H1 (cell line): ENCODE measurements around the gene PRR29. TPM values are rescaled to one million over a fixed set of nuclear protein-coding genes. Genes with fewer than 3 reads are reported as not detected.

Source experiments
- CTCF ChIA-PET: fragments of 300-600 bp; sonication (Branson Sonifier 250); formaldehyde crosslinking; loops from one replicate; lab custom pipeline; 2021; ENCODE audit not compliant: partially characterized antibody; lab: Charles Lee
- POLR2A ChIA-PET: fragments of 300-600 bp; sonication (Branson Sonifier 250); formaldehyde crosslinking; loops from one replicate; lab custom pipeline; 2021; ENCODE audit warnings: inconsistent platforms; ENCODE audit not compliant: partially characterized antibody; lab: Charles Lee
- DNase-seq, 2 experiments: peaks; one replicate each; pipeline versions ENCODE4 v3.0.0 to v3.0.0-alpha.2; 2010 to 2022; ENCODE audit warnings: low spot score in 2 of 2, low read depth in 1 of 2, mixed read lengths in 1 of 2
- FAIRE-seq: peaks from 2 replicates; lab custom pipeline; 2011; peaks lifted over from hg19 to GRCh38; lab: Jason Lieb, UNC
- H2AFZ ChIP-seq: 2 replicates; pipeline ENCODE4 v1.8.1; 2012; ENCODE audit warnings: low read length, inconsistent platforms
- H2AK5ac ChIP-seq: 2 replicates; pipeline ENCODE4 v1.6.1; 2013; ENCODE audit warnings: low read depth, low read length
- H2BK120ac ChIP-seq: replicated peaks from 2 replicates; pipeline ENCODE3; 2013; ENCODE audit warnings: low read depth, low read length, inconsistent platforms
- H2BK12ac ChIP-seq: 2 replicates; pipeline ENCODE4 v1.6.1; 2013; ENCODE audit warnings: low read depth, low read length
- H2BK15ac ChIP-seq: 2 replicates; pipeline ENCODE4 v1.6.1; 2013; ENCODE audit warnings: low read length
- H2BK20ac ChIP-seq: 2 replicates; pipeline ENCODE4 v1.6.1; 2013; ENCODE audit warnings: low read length
- H2BK5ac ChIP-seq: 2 replicates; pipeline ENCODE4 v1.6.1; 2013; ENCODE audit warnings: low read depth, low read length
- H3K14ac ChIP-seq: 2 replicates; pipeline ENCODE4 v1.6.1; 2013; ENCODE audit warnings: inconsistent platforms; ENCODE audit not compliant: insufficient read length
- H3K18ac ChIP-seq: 2 replicates; pipeline ENCODE4 v1.6.1; 2013; ENCODE audit warnings: low read length; ENCODE audit errors: extremely low read depth
- H3K23ac ChIP-seq: 2 replicates; pipeline ENCODE4 v1.6.1; 2013; ENCODE audit warnings: inconsistent platforms; ENCODE audit not compliant: insufficient read length
- H3K23me2 ChIP-seq: 2 replicates; pipeline ENCODE4 v1.6.1; 2013; ENCODE audit warnings: low read depth, low read length
- H3K27ac ChIP-seq: 2 replicates; pipeline ENCODE4 v1.6.1; 2011; ENCODE audit warnings: low read depth, low read length, inconsistent platforms
- H3K27me3 ChIP-seq, 4 experiments: replicated peaks in 1 of 4; 1 replicate in 1 of 4; 2 replicates in 3 of 4; pipeline versions ENCODE4 v1.6.1 to v1.8.1; 2011 to 2013; ENCODE audit warnings: low read length in 3 of 4, mild to moderate bottlenecking in 3 of 4, inconsistent platforms in 2 of 4, mixed read lengths in 2 of 4, moderate library complexity in 1 of 4; ENCODE audit not compliant: control insufficient read depth in 3 of 4, insufficient read depth in 3 of 4; ENCODE audit errors: extremely low read depth in 1 of 4
- H3K36me3 ChIP-seq, 4 experiments: 2 replicates each; pipeline versions ENCODE4 v1.6.1 to v1.8.1; 2011 to 2013; ENCODE audit warnings: mild to moderate bottlenecking in 4 of 4, low read length in 3 of 4, moderate library complexity in 2 of 4, control low read depth in 1 of 4, inconsistent platforms in 1 of 4; ENCODE audit not compliant: insufficient read depth in 4 of 4, control insufficient read depth in 2 of 4
- H3K4ac ChIP-seq: replicated peaks from 2 replicates; pipeline ENCODE3; 2013; ENCODE audit warnings: low read length, low read depth, mixed read lengths, inconsistent platforms; ENCODE audit not compliant: insufficient read length
- H3K4me1 ChIP-seq, 4 experiments: replicated peaks in 1 of 4; 1 replicate in 1 of 4; 2 replicates in 3 of 4; pipeline versions ENCODE4 v1.6.1 to v1.8.1; 2011 to 2013; ENCODE audit warnings: low read length in 3 of 4, inconsistent platforms in 2 of 4, mixed read lengths in 1 of 4; ENCODE audit not compliant: insufficient read depth in 4 of 4, control insufficient read depth in 3 of 4
- H3K4me2 ChIP-seq, 2 experiments: 2 replicates each; pipeline versions ENCODE4 v1.6.1 to v1.8.1; 2011 to 2013; ENCODE audit warnings: low read depth in 2 of 2, low read length in 2 of 2, control low read depth in 1 of 2, inconsistent platforms in 1 of 2, mild to moderate bottlenecking in 1 of 2; ENCODE audit not compliant: insufficient read depth in 1 of 2
- H3K4me3 ChIP-seq, 4 experiments: fragments of 200-600, 300-600 bp in 1 of 4; sonication (generic), shearing (Covaris generic), sonication (Bioruptor Twin) in 1 of 4; 2 replicates each; pipeline versions ENCODE4 v1.5.1 to v1.8.1; 2011 to 2016; ENCODE audit warnings: low read length in 4 of 4, low read depth in 3 of 4, control low read depth in 2 of 4, inconsistent platforms in 2 of 4, mild to moderate bottlenecking in 2 of 4, mixed read lengths in 1 of 4, moderate library complexity in 1 of 4; ENCODE audit not compliant: insufficient read depth in 2 of 4; ENCODE audit errors: extremely low read depth in 1 of 4
- H3K56ac ChIP-seq: replicated peaks from 2 replicates; pipeline ENCODE3; 2013; ENCODE audit warnings: low read depth, mild to moderate bottlenecking, mixed read lengths, low read length, inconsistent platforms; ENCODE audit not compliant: insufficient read length
- H3K79me1 ChIP-seq: 2 replicates; pipeline ENCODE4 v1.6.1; 2013; ENCODE audit warnings: low read depth, low read length, control low read depth
- H3K79me2 ChIP-seq, 2 experiments: 2 replicates each; pipeline versions ENCODE4 v1.6.1 to v1.8.1; 2012 to 2013; ENCODE audit warnings: low read length in 2 of 2, mild to moderate bottlenecking in 2 of 2, inconsistent platforms in 1 of 2; ENCODE audit not compliant: insufficient read depth in 2 of 2, control insufficient read depth in 1 of 2
- H3K9ac ChIP-seq, 4 experiments: replicated peaks in 1 of 4; 1 replicate in 1 of 4; 2 replicates in 3 of 4; pipeline versions ENCODE4 v1.6.1 to v1.8.1; 2011 to 2013; ENCODE audit warnings: low read depth in 3 of 4, low read length in 3 of 4, control low read depth in 2 of 4, mild to moderate bottlenecking in 2 of 4, moderate library complexity in 2 of 4, inconsistent platforms in 1 of 4; ENCODE audit errors: extremely low read depth in 1 of 4
- H3K9me3 ChIP-seq, 2 experiments: 2 replicates each; pipeline versions ENCODE4 v1.6.1 to v1.8.1; 2012 to 2013; ENCODE audit warnings: mild to moderate bottlenecking in 2 of 2, moderate library complexity in 2 of 2, control low read depth in 1 of 2, inconsistent platforms in 1 of 2, low read depth in 1 of 2, low read length in 1 of 2, mixed read lengths in 1 of 2; ENCODE audit not compliant: insufficient read depth in 2 of 2
- H4K20me1 ChIP-seq, 2 experiments: replicated peaks in 1 of 2; 2 replicates each; pipeline versions ENCODE3 to v1.8.1; 2011 to 2013; ENCODE audit warnings: inconsistent platforms in 2 of 2, low read length in 2 of 2, mild to moderate bottlenecking in 1 of 2; ENCODE audit not compliant: insufficient read depth in 2 of 2, control insufficient read depth in 1 of 2
- H4K5ac ChIP-seq: 2 replicates; pipeline ENCODE4 v1.6.1; 2013; ENCODE audit warnings: low read length, low read depth, mixed read lengths, inconsistent platforms; ENCODE audit not compliant: insufficient read length
- H4K8ac ChIP-seq: 2 replicates; pipeline ENCODE4 v1.8.0; 2013; ENCODE audit warnings: mild to moderate bottlenecking, moderate library complexity, low read length, inconsistent platforms; ENCODE audit not compliant: insufficient read depth; ENCODE audit errors: extremely low read depth
- H4K91ac ChIP-seq: replicated peaks from 2 replicates; pipeline ENCODE3; 2013; ENCODE audit warnings: low read length, mixed read lengths, inconsistent platforms; ENCODE audit not compliant: insufficient read length
- ASH2L ChIP-seq: fragments of 200-600, 300-600 bp; sonication (generic); IDR thresholded peaks from one replicate; pipeline ENCODE4 v1.7.1; 2017; ENCODE audit warnings: low read length
- CHD1 ChIP-seq: IDR thresholded peaks from 2 replicates; pipeline ENCODE4 v1.6.1; 2012; ENCODE audit warnings: low read depth, low read length, improper control_type of control experiment
- GTF2F1 ChIP-seq: IDR thresholded peaks from 2 replicates; pipeline ENCODE4 v1.6.1; 2012; ENCODE audit warnings: low read depth, low read length, improper control_type of control experiment, borderline replicate concordance
- HDAC2 ChIP-seq, 2 experiments: fragments of 300-600 bp in 1 of 2; sonication (generic) in 1 of 2; IDR thresholded peaks; 2 replicates each; pipeline ENCODE4 v1.6.1; 2011 to 2012; ENCODE audit warnings: low read depth in 2 of 2, low read length in 2 of 2, mild to moderate bottlenecking in 2 of 2, moderate library complexity in 2 of 2, borderline replicate concordance in 1 of 2, inconsistent platforms in 1 of 2
- HDAC6 ChIP-seq: IDR thresholded peaks from one replicate; pipeline ENCODE4 v1.7.1; 2012; ENCODE audit warnings: low read depth, mild to moderate bottlenecking, inconsistent platforms, low read length, moderate library complexity
- PHF8 ChIP-seq: fragments of 200-600 bp; sonication (generic); conservative IDR thresholded peaks from 2 replicates; pipeline ENCODE4 v1.7.1; 2012; ENCODE audit warnings: low read depth, mild to moderate bottlenecking, inconsistent platforms, low read length, moderate library complexity
- TBP ChIP-seq: IDR thresholded peaks from 2 replicates; pipeline ENCODE4 v1.6.1; 2011; ENCODE audit warnings: low read depth, low read length, improper control_type of control experiment
- ZNF274 ChIP-seq: IDR thresholded peaks from 2 replicates; pipeline ENCODE4 v1.7.0; 2012; ENCODE audit warnings: low read length, borderline replicate concordance; ENCODE audit errors: extremely low read depth
- WGBS, 2 experiments: shearing (Covaris generic) in 1 of 2; methylation state at CpG; one replicate each; pipeline versions ENCODE4 v1.1.6 to v1.1.7; 2013 to 2015; ENCODE audit warnings: low lambda C conversion rate in 2 of 2, mixed read lengths in 2 of 2, inconsistent platforms in 1 of 2, low coverage in 1 of 2, missing lambda C conversion rate in 1 of 2; ENCODE audit not compliant: insufficient replicate concordance in 2 of 2, insufficient coverage in 1 of 2, insufficient read length in 1 of 2; ENCODE audit errors: extremely low coverage in 1 of 2, missing lambda C conversion rate in 1 of 2; 5-methylcytosine and 5-hydroxymethylcytosine counted together
- polyA plus RNA-seq, 7 experiments: library from polyadenylated mRNA; depleted of rRNA in 3 of 7; stranded (reverse) in 5 of 7; unstranded in 2 of 7; fragments of >200 nt in 5 of 7; fragments of 200-250 nt in 2 of 7; gene quantifications; 1 replicate in 5 of 7; 2 replicates in 1 of 7; 4 replicates in 1 of 7; pipeline versions ENCODE4 v1.2.1 to v1.2.3, GENCODE V29; 2011 to 2013; ENCODE audit warnings: missing spikeins in 2 of 7, mixed read lengths in 2 of 7
- total RNA-seq: library from RNA; stranded (reverse); fragmentation: NEBNext Ultra II Directional; extraction: Animal tissue kit (Norgen Biotek cat#: 25700); gene quantifications from 2 replicates; pipeline ENCODE4 v1.2.1, GENCODE V29; 2021

Gene PRR29
- total and polyA plus RNA-seq, 2 of the 8 experiments (the other 6 are each of a cell fraction or from before 2014, with no cell fraction given), result 0.67 to 0.83 TPM

- Histone ChIP-seq H3K18ac (peak overlapping the region; percentile 32; the same call in 1 of the 2 replicates), H4K20me1 (no peaks in the 10 kb centered on the region), H2BK12ac (peak overlapping the region; percentile 60; the same call in 1 of the 2 replicates), H3K4me1 (peaks cover 0 to 18% (median 11%) of the 10 kb centered on the region in 4 experiments; a peak in 6 of 7 replicates), H3K56ac (no peak overlapping the region), H3K23ac (no peak overlapping the region), H3K27ac (no peak overlapping the region), H3K4me2 (no peak overlapping the region), H3K79me2 (no peaks in the 10 kb centered on the region), H3K9ac (no peak overlapping the region), H4K8ac (peak overlapping the region; percentile 35; the same call in 1 of the 2 replicates), H3K27me3 (peaks cover 0 to 4% (median 0%) of the 10 kb centered on the region in 4 experiments; a peak in 2 of 7 replicates), H3K79me1 (no peaks in the 10 kb centered on the region), H3K4ac (peak overlapping the region; percentile 75), H2BK120ac (no peak overlapping the region), H2BK15ac (peak overlapping the region; percentile 95), H3K4me3 (no peak overlapping the region), H3K9me3 (no peaks in the 10 kb centered on the region), H4K5ac (no peak overlapping the region), H3K14ac (peak overlapping the region; percentile 34), H3K36me3 (no peaks in the 10 kb centered on the region), H2BK5ac (no peak overlapping the region), H2AK5ac (no peak overlapping the region), H2AFZ (no peak overlapping the region), H2BK20ac (peak overlapping the region; percentile 90; the same call in 1 of the 2 replicates), H3K23me2 (no peaks in the 10 kb centered on the region; the same call in 1 of the 2 replicates), H4K91ac (no peak overlapping the region)
- POLR2A ChIA-PET, result interaction anchor here (1.5 to 1.9 kb wide), 3 partner anchors 12 to 38 kb away, joined by 3 to 6 read pairs (median 4); no protein-coding TSS in a partner anchor
- no peak for FAIRE-seq
- TF ChIP-seq HDAC6 (no peak), GTF2F1 (no peak), ASH2L (no peak), CHD1 (no peak), HDAC2 (IDR thresholded peaks at IDR 0.05; ENCODE audit: borderline replicate concordance in 1 of 2, low read depth in 2 of 2, low read length in 2 of 2) (no peak), TBP (no peak), ZNF274 (no peak), PHF8 (no peak)
- 91% methylated on average over 5 of the region's 5 CpGs; no CpG with 5 or more reads in 1 of the 2 experiments for WGBS, 2 experiments
- no peak for DNase-seq
- CTCF ChIA-PET, result interaction anchor here (0.5 to 18.4 kb wide), 14 partner anchors 12 to 278 kb away, joined by 3 to 219 read pairs (median 6); partner anchors contain the start of genes CSHL1 and GH1
These were observed 10.0 kb upstream of the PRR29 start for GRCh38 chr17:63988127-63988478.
